ENCODE data around the gene MELK.

DNA sequence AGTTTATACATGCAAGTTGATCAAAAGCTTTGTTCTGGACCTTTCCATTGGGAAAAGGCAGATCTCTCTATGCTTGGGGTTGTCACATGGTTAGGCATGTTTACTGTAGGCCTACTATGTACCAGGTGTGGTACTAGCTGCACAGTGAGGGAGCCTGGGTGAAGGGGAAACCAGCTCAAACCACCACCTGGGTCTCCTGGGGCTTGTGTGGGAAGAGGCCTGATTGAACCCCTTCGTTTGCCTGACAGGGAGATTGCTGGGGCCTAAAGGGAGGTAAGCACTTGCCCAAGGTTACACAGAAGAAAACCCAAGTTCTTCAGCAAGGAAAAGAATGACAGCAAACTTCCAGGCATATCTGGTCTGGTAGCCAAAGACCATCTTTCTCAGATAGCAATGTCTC is 145.9 kb downstream of the MELK start:
- TF ChIP-seq, protein P1, sequence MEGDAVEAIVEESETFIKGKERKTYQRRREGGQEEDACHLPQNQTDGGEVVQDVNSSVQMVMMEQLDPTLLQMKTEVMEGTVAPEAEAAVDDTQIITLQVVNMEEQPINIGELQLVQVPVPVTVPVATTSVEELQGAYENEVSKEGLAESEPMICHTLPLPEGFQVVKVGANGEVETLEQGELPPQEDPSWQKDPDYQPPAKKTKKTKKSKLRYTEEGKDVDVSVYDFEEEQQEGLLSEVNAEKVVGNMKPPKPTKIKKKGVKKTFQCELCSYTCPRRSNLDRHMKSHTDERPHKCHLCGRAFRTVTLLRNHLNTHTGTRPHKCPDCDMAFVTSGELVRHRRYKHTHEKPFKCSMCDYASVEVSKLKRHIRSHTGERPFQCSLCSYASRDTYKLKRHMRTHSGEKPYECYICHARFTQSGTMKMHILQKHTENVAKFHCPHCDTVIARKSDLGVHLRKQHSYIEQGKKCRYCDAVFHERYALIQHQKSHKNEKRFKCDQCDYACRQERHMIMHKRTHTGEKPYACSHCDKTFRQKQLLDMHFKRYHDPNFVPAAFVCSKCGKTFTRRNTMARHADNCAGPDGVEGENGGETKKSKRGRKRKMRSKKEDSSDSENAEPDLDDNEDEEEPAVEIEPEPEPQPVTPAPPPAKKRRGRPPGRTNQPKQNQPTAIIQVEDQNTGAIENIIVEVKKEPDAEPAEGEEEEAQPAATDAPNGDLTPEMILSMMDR (IDR thresholded peaks at IDR 0.05; ENCODE audit: low read length), result no peak
- TF ChIP-seq EZH2 (optimal IDR thresholded peaks at IDR 0.05; ENCODE audit: low read depth, low read length), result no peak
